GM12878 (cell line): ENCODE data around the gene RHOB. TPM values are rescaled to one million over a fixed set of nuclear protein-coding genes. Genes with fewer than 3 reads are reported as not detected.

Experiments used
- ATAC-seq: fragments of 200-7000 bp; cut with Tn5 transposase; 3 replicates; pipeline ENCODE4 v1.9.1; 2020; ENCODE audit warnings: mild to moderate bottlenecking, moderate library complexity
- BruUV-seq: library from RNA; stranded (reverse); fragments of 400-500 nt; replicated peaks from 2 replicates; lab custom pipeline; 2021; lab: Mats Ljungman, UMichigan
- CTCF ChIA-PET: fragments of 300-600 bp; sonication (Branson Sonifier 250); formaldehyde crosslinking; extraction: SDS; loops from one replicate; lab custom pipeline; 2021; ENCODE audit warnings: inconsistent platforms; lab: Yijun Ruan, JAX
- POLR2A ChIA-PET: fragments of 350-600 bp; formaldehyde crosslinking; extraction: SDS; loops from one replicate; lab custom pipeline; 2021; ENCODE audit warnings: inconsistent platforms; lab: Charles Lee
- RAD21 ChIA-PET: fragments of 300-600 bp; sonication (Branson Sonifier 250); formaldehyde crosslinking; loops from one replicate; lab custom pipeline; 2023; ENCODE audit warnings: antibody characterized with exemption; ENCODE audit not compliant: unreplicated experiment; lab: Charles Lee
- SMC1A ChIA-PET: fragments of 300-600 bp; sonication (Branson Sonifier 250); formaldehyde crosslinking; loops from one replicate; lab custom pipeline; 2023; ENCODE audit not compliant: unreplicated experiment, uncharacterized antibody; lab: Charles Lee
- DNase-seq: peaks from one replicate; pipeline ENCODE4 v3.0.0-alpha.2; 2011; ENCODE audit warnings: low read depth, low spot score
- FAIRE-seq: peaks from 3 replicates; lab custom pipeline; 2011; peaks lifted over from hg19 to GRCh38; lab: Jason Lieb, UNC
- H2AFZ ChIP-seq: 2 replicates; pipeline ENCODE4 v1.6.0; 2011; ENCODE audit warnings: low read depth, low read length, control low read depth; ENCODE audit not compliant: control insufficient read depth
- H3K27ac ChIP-seq: 2 replicates; pipeline ENCODE4 v1.5.1; 2011; ENCODE audit warnings: control low read depth; ENCODE audit not compliant: control insufficient read depth, insufficient read depth
- H3K27me3 ChIP-seq, 2 experiments: replicated peaks in 1 of 2; 2 replicates each; pipeline versions ENCODE4 v1.6.0 to v1.6.1; 2011; ENCODE audit warnings: low read length in 1 of 2; ENCODE audit not compliant: control insufficient read depth in 2 of 2, insufficient read depth in 2 of 2
- H3K36me3 ChIP-seq, 2 experiments: 2 replicates each; pipeline ENCODE4 v1.5.1; 2011; ENCODE audit warnings: low read length in 1 of 2; ENCODE audit not compliant: control insufficient read depth in 2 of 2, insufficient read depth in 2 of 2
- H3K4me1 ChIP-seq: 2 replicates; pipeline ENCODE4 v1.6.1; 2011; ENCODE audit warnings: mild to moderate bottlenecking, low read length, moderate library complexity, mixed read lengths; ENCODE audit not compliant: control insufficient read depth, insufficient read depth
- H3K4me2 ChIP-seq: 2 replicates; pipeline ENCODE4 v1.6.0; 2011; ENCODE audit warnings: control low read depth; ENCODE audit not compliant: control insufficient read depth, insufficient read depth
- H3K4me3 ChIP-seq: fragments of 200-600 bp; sonication (generic); 2 replicates; pipeline ENCODE4 v1.5.1; 2016
- H3K79me2 ChIP-seq: 2 replicates; pipeline ENCODE4 v1.6.0; 2011; ENCODE audit warnings: low read length; ENCODE audit not compliant: control insufficient read depth, insufficient read depth
- H3K9ac ChIP-seq: 2 replicates; pipeline ENCODE4 v1.8.0; 2011; ENCODE audit warnings: low read length, control low read depth, mixed read lengths; ENCODE audit not compliant: control insufficient read depth, insufficient read depth
- H3K9me3 ChIP-seq: replicated peaks from 3 replicates; pipeline ENCODE4 v1.5.1; 2011; ENCODE audit warnings: mild to moderate bottlenecking, low read length; ENCODE audit not compliant: control insufficient read depth, insufficient read depth
- H4K20me1 ChIP-seq: 2 replicates; pipeline ENCODE4 v1.6.0; 2011; ENCODE audit not compliant: control insufficient read depth, insufficient read depth
- NFXL1 ChIP-seq: fragments of 450-650 bp; IDR thresholded peaks from 2 replicates; pipeline ENCODE4 v1.6.1; 2017; ENCODE audit warnings: antibody characterized with exemption, mild to moderate bottlenecking, borderline replicate concordance
- RUNX3 ChIP-seq: IDR thresholded peaks from 2 replicates; pipeline ENCODE4 v1.6.1; 2012; ENCODE audit warnings: low read length, inconsistent platforms
- SIN3A ChIP-seq: IDR thresholded peaks from 2 replicates; pipeline ENCODE4 v1.6.1; 2012; ENCODE audit warnings: low read depth, low read length, improper control_type of control experiment
- SMC3 ChIP-seq: IDR thresholded peaks from 2 replicates; pipeline ENCODE4 v1.6.1; 2011; ENCODE audit warnings: low read length, improper control_type of control experiment, borderline replicate concordance
- SUPT20H ChIP-seq: IDR thresholded peaks from 2 replicates; pipeline ENCODE4 v1.6.1; 2011; ENCODE audit warnings: low read depth, mild to moderate bottlenecking, low read length, moderate library complexity, borderline replicate concordance; ENCODE audit not compliant: control insufficient read depth
- ZSCAN29 ChIP-seq: fragments of 450-650 bp; IDR thresholded peaks from 2 replicates; pipeline ENCODE4 v1.6.1; 2017; ENCODE audit warnings: mild to moderate bottlenecking, moderate library complexity
- WGBS: methylation state at CpG from one replicate; pipeline ENCODE4 v1.1.6; 2016; ENCODE audit warnings: low lambda C conversion rate; ENCODE audit not compliant: insufficient replicate concordance, insufficient coverage; ENCODE audit errors: missing lambda C conversion rate; 5-methylcytosine and 5-hydroxymethylcytosine counted together
- in situ Hi-C: fragments of 300-500 bp; cut with MboI; formaldehyde crosslinking; loops from 9 replicates; pipeline ENCODE4 v1.14.3; 2018; ENCODE audit warnings: mixed read lengths
- intact Hi-C: fragments of 100-400 bp; cut with micrococcal nuclease; formaldehyde crosslinking; loops from one replicate; pipeline ENCODE4 v1.14.2; 2022; ENCODE audit not compliant: unreplicated experiment
- polyA plus RNA-seq, 11 experiments: library from polyadenylated mRNA; depleted of rRNA in 4 of 11; unstranded in 6 of 11; stranded (reverse) in 5 of 11; fragments of >200 nt; fragmentation: Nextera tagmentation in 4 of 11; fragmentation: Illumina TruSeq in 1 of 11; extraction: Ambion mirVana in 4 of 11; extraction: Trizol in 1 of 11; gene quantifications; 1 replicate in 1 of 11; 2 replicates in 10 of 11; pipeline versions ENCODE4 v1.2.1 to v1.2.3, GENCODE V29; 2011 to 2016; ENCODE audit warnings: inconsistent platforms in 2 of 11, missing spikeins in 2 of 11, low read depth in 1 of 11
- total RNA-seq, 4 experiments: library from RNA; depleted of rRNA in 3 of 4; stranded (reverse); fragments of >200 nt in 3 of 4; fragmentation: Illumina TruSeq in 1 of 4; extraction: Trizol in 1 of 4; gene quantifications; 2 replicates each; pipeline versions ENCODE4 v1.2.1 to v1.2.3, GENCODE V29; 2013 to 2021
- TF ChIP-seq, protein P1 (sequence below): IDR thresholded peaks from 2 replicates; pipeline ENCODE4 v1.6.1; 2011; ENCODE audit warnings: borderline replicate concordance, low read depth, mild to moderate bottlenecking, moderate library complexity, mixed read lengths, low read length; ENCODE audit not compliant: insufficient read depth; ENCODE audit errors: extremely low read length
- TF ChIP-seq, protein P2 (sequence below): fragments of 450-650 bp; IDR thresholded peaks from 2 replicates; pipeline ENCODE4 v1.6.1; 2016; ENCODE audit warnings: mild to moderate bottlenecking

RHOB gene
- total and polyA plus RNA-seq, 10 of the 15 experiments (the other 5 are each of a cell fraction or from before 2014, with no cell fraction given), result 0.03 to 4.5 (median 1.2) TPM

DNA sequence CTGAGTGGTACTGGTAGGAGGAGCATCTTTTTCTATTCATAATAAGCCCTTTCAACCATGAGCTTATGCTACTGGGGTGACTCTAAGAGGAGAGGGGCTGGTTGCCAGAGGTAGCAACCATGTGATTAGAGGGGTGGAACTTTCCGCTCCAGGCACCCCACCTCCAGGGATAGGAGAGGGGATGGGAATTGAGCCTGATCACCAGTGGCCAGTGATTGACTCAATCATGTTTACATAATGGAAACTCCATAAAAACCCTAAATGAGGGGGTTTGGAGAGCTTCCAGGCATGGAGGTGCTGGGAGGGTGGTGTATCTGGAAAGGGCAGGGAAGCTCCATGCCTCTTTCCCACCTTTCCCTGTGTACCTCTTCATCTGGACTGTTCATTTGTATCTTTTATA, 46.6 kb upstream of the RHOB start:
- no TSS peak for BruUV-seq

More for the DNA sequence above, 46.6 kb upstream of the RHOB start:
- in situ Hi-C loops (no loop called here), intact Hi-C loops (no loop called here)
- Histone ChIP-seq H3K9ac (no peak overlapping the region), H3K27me3 (peaks cover 0 to 1% of the 10 kb centered on the region in 2 experiments; a peak in 2 of 4 replicates), H3K4me3 (no peak overlapping the region), H2AFZ (no peak overlapping the region), H3K4me1 (no peaks in the 10 kb centered on the region), H3K36me3 (no peaks in the 10 kb centered on the region), H3K9me3 (no peaks in the 10 kb centered on the region), H3K4me2 (no peak overlapping the region), H3K79me2 (no peaks in the 10 kb centered on the region), H4K20me1 (no peaks in the 10 kb centered on the region), H3K27ac (no peak overlapping the region)
- RAD21 ChIA-PET, result no interaction called here
- ATAC-seq, result no peak
- SMC1A ChIA-PET, result interaction anchor here (1.4 kb wide), 1 partner anchor 19 kb away, joined by 3 read pairs; no protein-coding TSS in a partner anchor
- POLR2A ChIA-PET, result no interaction called here
- CTCF ChIA-PET, result interaction anchor here (1.7 kb wide), 1 partner anchor 10 kb away, joined by 9 read pairs; no protein-coding TSS in a partner anchor
- FAIRE-seq, result no peak
- no peak for DNase-seq
- WGBS, result 75% methylated on average over 1 of the region's 1 CpG
- TF ChIP-seq, protein P1, sequence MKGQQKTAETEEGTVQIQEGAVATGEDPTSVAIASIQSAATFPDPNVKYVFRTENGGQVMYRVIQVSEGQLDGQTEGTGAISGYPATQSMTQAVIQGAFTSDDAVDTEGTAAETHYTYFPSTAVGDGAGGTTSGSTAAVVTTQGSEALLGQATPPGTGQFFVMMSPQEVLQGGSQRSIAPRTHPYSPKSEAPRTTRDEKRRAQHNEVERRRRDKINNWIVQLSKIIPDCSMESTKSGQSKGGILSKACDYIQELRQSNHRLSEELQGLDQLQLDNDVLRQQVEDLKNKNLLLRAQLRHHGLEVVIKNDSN, result no peak
- TF ChIP-seq, protein P2, sequence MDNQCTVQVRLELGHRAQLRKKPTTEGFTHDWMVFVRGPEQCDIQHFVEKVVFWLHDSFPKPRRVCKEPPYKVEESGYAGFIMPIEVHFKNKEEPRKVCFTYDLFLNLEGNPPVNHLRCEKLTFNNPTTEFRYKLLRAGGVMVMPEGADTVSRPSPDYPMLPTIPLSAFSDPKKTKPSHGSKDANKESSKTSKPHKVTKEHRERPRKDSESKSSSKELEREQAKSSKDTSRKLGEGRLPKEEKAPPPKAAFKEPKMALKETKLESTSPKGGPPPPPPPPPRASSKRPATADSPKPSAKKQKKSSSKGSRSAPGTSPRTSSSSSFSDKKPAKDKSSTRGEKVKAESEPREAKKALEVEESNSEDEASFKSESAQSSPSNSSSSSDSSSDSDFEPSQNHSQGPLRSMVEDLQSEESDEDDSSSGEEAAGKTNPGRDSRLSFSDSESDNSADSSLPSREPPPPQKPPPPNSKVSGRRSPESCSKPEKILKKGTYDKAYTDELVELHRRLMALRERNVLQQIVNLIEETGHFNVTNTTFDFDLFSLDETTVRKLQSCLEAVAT, result no peak
- TF ChIP-seq ZSCAN29, result no peak
- TF ChIP-seq SUPT20H, result no peak
- TF ChIP-seq NFXL1, result no peak
- TF ChIP-seq SIN3A, result no peak
- no peak for TF ChIP-seq SMC3
- no peak for TF ChIP-seq RUNX3
